Activated T-helper 9 cell treated with anti-CD3 and anti-CD28 coated beads, Interleukin-2, amount 50 U/mL, for 16 hours (primary cell): ENCODE measurements around the gene SERPINA5.
"Not testable (repeated sequence)": the region's sequence is repeated elsewhere in the genome, so short reads cannot be mapped to it uniquely, and the experiment has no call there.

Experiments used
- DNase-seq: peaks from one replicate; pipeline ENCODE4 v3.0.0-alpha.2; 2020; ENCODE audit warnings: low read depth

Gene SERPINA5

GRCh38 chr14:94598816-94599655 is 17.8 kb downstream of the SERPINA5 start:
- DNase-seq: no peak

DNA sequence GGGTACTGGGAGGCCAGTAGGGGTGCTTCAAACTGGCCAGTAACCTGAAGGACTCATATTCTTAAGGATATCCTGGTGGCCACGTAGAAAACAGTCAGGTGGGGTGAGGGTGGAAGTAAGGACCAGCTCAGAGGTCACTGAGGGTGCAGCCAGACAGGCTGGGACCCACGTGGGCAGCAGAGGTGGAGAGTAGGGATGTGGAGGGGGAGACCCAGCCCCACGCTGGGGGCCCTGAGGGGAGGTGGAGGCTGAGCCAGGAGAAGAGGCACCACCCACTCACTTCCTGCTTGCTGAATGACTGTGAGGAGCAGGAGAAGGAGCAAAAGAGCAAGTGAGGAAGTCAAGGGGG is 18.4 kb downstream of the SERPINA5 start:
- DNase-seq: no peak

GRCh38 chr14:94600148-94600545 is 18.9 kb downstream of the SERPINA5 start:
- DNase-seq: no peak

DNA sequence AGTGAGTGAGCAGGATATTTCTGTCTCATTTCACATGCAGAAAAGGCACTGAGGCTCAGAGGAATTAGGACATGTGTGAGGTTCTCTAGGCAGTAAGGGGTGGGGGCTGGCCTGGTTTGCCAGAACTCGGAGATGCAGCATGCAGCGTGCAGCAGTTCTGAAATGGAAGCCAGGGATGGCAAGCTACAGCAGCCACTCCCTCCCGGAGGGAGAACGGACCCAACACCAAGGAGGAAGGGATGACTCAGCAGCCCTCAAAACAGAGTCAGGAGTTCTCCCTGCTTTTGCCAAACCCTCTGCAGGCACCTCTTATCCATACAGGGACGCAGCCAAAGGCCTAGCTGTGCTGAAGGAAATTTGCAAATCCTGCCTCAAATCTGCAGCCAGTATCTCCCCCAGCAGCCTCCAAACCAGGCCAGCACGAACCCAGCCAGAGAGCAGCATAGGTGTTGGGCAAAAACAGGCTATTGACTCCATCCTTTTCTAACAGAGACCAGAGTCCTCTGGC is 20.7 kb downstream of the SERPINA5 start:
- no peak for DNase-seq

DNA sequence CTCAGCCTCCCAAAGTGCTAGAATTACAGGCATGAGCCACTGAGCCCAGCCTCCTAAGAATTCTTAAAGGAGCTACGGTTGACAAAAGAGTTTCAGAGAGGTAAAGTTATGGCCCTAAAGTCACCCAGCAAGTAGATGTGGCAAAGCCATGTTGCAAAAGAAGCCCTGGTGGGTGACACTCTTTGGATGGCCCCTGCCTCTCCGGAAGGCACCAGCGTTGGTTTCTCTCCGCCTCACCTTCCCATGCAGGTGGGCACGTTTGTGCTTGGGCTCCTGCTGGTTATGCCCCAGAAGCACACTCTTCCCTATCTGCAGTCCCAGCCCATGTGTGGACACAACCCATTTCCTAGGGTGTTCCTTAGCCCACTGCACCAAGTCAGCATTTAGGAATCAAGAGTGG is 21.5 kb downstream of the SERPINA5 start:
- DNase-seq: no peak

- no peak for DNase-seq
Observed at GRCh38 chr14:94605361-94605760, 24.1 kb downstream of the SERPINA5 start.

GRCh38 chr14:94608966-94609365 is 27.7 kb downstream of the SERPINA5 start:
- not testable (repeated sequence) for DNase-seq

DNA sequence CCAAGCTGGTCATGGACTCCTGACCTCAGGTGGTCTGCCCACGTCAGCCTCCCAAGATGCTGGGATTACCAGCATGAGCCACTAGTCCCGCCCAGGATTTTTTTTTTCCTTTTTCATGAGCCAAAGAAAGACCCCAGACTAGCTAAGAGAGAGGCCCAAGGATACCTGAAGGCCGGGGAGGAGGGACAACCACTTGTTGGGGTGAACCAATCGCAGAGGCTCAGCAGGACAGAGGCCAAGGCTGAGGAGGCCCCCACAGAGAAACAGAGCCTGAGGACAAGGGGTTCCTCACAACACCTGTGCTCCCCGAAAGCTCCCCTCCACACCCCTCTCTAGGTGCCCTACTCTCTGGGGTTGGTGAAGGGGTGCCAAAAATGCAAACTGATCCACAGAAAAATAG is 30.0 kb downstream of the SERPINA5 start:
- DNase-seq: no peak

GRCh38 chr14:94612174-94612573 is 30.9 kb downstream of the SERPINA5 start, which contains the start of gene SERPINA3:
SERPINA3 (plus strand) TSS chr14:94612391; CDS start chr14:94614442, 2,051 bp downstream.
- no peak for DNase-seq

DNA sequence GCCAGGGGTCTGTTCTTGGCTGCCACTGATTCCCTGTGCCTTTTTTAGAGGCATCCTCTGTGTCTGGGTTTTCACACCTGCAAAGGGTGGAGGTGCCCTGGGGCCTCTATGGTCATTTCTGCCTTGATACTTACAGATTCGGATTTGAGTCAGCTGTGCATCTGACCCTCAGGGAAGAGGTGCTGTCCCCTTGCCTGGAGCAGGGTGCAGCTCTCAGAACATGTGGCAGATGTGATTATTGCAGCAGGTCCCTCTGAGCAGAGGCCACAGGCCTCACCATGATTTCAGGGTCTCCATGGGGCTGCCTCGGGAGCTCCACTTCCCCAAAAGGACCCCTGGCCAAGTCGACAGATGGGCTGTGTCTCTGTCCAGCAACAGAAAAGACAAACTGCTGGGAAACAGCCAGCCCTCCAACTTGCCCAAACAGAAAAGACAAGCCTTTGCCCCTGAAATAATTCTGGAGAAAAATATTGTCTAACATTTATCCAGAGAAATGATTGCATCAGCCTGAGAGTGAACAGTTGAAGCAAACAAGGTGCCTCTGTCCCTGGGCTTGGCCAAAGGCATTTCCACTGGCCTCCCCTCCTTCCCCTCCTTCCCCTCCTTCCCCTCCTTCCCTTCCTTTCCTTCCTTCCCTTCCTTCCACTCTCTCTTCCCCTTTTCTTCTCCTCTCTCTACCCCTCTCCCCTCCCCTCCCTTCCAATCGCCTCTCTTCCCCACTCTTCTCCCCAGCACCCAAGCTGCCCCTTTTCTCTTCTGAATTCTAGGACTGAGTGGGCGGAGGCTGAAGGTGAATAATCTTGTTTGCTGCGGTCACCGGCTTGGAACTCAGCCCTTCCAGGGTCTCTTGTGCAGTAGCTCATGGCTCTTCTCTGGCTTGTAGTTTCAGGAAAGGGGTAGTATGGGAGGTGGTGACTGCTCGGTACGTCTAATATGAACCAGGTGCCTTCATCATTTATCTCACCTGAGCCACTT is 31.6 kb downstream of the SERPINA5 start:
- DNase-seq: no peak

- DNase-seq: no peak
Observed at GRCh38 chr14:94613720-94614644, 32.8 kb downstream of the SERPINA5 start.

GRCh38 chr14:94614802-94615201 is 33.6 kb downstream of the SERPINA5 start:
- DNase-seq: no peak

DNA sequence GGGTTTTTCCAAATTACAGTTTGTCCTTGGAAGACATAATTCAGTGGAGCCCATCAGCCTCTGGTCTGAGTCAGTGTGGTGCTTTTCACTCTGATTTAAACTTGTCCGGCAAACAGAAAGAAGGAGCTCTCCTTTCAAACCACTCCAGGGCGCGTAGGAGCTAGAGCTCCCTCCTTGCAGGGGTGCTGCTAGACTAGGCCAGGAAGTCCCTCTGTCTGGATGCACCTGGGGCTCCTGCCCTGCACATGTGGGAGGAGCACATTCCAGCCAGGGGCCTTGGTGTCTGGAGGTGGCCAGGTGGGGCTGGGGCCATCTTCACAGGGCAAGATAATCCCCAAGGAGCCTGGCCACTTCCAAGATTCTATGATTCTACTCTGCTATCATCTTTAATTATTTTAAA is 34.0 kb downstream of the SERPINA5 start:
- no peak for DNase-seq

- DNase-seq: no peak
Observed at GRCh38 chr14:94615823-94616570, 34.8 kb downstream of the SERPINA5 start.

DNA sequence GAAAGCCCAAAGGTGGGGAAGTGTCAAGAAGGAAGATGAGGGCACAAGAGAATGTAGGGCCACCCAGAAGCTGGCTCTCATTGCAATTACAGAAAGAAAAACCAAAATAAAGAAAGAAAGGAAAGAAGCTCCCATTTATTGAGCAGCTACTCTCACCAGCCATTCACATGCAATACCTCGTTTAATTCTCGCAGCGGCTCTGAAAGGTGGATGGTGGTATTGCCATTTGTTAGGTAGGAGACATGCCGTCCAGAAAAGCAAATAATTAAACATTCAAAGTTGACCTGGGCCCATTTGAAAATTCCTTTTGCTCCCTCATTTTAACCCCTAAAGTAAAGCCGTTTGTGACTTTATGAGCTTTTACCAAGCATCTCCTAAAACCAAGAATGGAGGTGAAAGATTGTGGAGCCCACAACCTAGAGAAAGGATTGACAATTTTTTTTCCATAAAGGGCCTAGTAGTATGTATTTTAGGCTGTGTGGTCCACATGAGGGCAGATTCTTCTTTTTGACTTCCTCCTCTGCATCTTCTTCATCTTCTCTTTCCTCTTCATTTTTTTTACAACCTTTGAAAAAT is 36.2 kb downstream of the SERPINA5 start:
- DNase-seq: no peak

DNA sequence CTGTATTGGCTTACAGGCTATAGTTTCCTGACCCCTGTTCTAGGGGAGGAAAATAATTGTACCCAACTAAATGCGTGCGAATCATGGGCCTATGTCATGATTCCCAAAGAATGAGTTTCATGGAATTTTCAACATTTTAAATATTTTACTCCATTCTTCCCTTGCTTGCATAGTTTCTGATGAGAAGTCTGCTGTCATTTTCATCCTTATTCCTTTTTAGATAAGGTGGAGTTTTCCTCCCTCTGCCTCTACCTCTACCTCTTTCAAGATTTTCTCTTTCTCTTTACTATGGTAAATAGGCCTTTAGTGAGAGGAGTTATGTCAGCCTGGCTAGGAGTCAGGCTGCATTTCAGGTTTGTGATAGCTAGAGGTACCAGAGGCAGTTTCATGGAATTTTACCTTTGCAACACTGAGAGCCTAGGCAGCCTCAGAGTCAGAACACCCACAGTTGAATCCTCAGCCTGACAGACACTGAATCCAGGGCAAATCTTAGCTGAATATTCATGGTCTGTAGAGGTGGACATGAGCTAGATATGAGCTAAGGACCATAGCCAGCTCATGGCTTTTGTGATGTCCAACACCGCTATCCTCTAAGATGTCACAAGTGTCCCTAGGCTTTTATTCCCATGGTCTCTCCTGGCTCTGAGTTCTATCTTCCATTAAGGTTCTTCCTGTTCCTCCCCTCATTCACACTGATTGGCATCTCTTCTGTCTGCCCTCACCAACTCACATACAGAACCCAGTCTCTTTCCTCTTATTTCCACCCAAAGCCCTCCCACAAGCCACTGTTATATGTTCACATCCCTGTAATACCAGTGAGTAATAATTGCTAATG is 37.0 kb downstream of the SERPINA5 start:
- no peak for DNase-seq

DNA sequence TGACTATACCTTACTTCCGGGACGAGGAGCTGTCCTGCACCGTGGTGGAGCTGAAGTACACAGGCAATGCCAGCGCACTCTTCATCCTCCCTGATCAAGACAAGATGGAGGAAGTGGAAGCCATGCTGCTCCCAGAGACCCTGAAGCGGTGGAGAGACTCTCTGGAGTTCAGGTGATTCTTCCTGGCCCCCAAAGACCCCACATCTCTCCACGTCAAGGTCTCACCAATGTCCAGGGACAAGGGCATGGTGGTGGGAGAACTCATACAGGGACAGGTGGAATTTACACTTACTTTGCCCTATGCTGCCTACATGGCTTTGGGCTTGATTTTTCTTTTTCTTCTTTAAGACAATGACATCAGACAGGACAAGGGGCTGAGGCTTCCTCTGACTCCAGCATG is 38.1 kb downstream of the SERPINA5 start:
- no peak for DNase-seq

GRCh38 chr14:94620597-94620996 is 39.4 kb downstream of the SERPINA5 start:
- DNase-seq: no peak

DNA sequence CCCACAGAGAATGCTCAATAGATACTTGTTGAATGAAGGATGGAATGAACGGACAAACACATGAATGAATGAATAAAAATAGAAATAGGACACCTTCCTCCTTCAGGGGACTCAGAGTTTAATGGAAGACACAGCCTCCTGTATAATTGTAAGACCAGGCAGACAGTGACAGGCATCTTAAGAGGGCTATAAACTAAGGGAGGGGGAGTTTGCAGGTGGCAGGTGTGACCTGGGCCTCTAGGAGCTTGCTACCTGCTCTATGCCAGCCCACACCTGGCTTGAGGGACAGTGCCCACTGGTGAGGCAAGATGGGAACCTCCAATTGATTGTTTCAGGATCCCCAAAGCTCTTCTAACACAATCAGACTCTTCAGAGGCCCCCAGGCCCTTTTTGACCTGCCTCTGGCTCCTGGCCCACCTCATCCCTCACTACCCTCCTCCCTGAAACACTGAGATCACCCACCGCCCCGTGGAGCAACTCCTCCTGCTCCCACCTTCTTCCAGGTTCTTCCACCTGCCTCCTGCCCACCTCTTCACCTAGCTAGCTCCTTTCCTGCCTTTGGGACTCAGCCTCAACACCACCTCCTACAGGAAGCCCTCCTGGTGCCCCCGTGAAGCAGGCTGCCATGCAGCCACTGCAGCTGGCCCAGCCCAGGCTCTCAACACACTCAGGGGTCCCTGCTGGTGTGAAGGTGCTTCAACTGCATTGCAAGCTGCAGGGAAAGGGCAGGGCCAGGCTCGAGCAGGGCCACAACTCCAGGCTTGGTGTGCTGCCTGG is 40.3 kb downstream of the SERPINA5 start:
- DNase-seq: no peak
